Measurements from ENCODE around the gene CCDC178. TPM values are rescaled to one million over a fixed set of nuclear protein-coding genes. Genes with fewer than 3 reads are reported as not detected.

The CCDC178 gene
- total and polyA plus RNA-seq, 10 donors = 4.0 to 17.4 (median 8.0) TPM

DNA sequence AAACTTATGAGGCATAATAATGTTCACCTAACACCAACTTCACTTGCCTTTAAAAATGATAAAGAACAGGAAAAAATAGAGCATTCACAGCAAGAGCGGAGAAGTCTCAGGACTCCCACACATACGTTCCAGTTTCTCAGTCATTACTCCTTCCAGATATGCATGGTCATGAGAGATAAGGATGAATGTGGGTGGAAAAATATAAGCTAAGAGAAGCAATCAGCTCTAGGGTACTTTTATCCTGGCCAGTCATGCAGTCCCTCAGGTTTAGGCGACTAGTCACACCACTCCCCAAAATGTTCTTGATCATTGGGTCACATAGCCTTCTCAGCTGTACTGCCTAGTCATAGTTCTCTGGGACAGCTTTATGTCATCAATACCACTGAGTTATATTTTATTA is 29.2 kb upstream of the CCDC178 start:
- WGBS, 5 donors = 72 to 84% (median 82%) methylated on average over 3 of the region's 3 CpGs
- H3K4me3 ChIP-seq = no peak overlapping the region
- intact Hi-C loops (cut with DNase I; ENCODE audit: low total_unique reads) = no loop called here
- H3K27me3 ChIP-seq (replicated peaks in 1 of 7) = no peaks in the 10 kb centered on the region
- TF ChIP-seq, protein P1, sequence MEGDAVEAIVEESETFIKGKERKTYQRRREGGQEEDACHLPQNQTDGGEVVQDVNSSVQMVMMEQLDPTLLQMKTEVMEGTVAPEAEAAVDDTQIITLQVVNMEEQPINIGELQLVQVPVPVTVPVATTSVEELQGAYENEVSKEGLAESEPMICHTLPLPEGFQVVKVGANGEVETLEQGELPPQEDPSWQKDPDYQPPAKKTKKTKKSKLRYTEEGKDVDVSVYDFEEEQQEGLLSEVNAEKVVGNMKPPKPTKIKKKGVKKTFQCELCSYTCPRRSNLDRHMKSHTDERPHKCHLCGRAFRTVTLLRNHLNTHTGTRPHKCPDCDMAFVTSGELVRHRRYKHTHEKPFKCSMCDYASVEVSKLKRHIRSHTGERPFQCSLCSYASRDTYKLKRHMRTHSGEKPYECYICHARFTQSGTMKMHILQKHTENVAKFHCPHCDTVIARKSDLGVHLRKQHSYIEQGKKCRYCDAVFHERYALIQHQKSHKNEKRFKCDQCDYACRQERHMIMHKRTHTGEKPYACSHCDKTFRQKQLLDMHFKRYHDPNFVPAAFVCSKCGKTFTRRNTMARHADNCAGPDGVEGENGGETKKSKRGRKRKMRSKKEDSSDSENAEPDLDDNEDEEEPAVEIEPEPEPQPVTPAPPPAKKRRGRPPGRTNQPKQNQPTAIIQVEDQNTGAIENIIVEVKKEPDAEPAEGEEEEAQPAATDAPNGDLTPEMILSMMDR (IDR thresholded peaks at IDR 0.05 in 8 of 11, conservative IDR thresholded peaks at IDR 0.05 in 3 of 11) = no peak
- no peak for TF ChIP-seq POLR2A (IDR thresholded peaks at IDR 0.05)
- TF ChIP-seq POLR2AphosphoS5 (IDR thresholded peaks at IDR 0.05) = no peak
- no peaks in the 10 kb centered on the region for H3K36me3 ChIP-seq
- no peak for DNase-seq
- H3K27ac ChIP-seq = no peak overlapping the region
- H3K9me3 ChIP-seq = no peaks in the 10 kb centered on the region
- H3K4me1 ChIP-seq = no peaks in the 10 kb centered on the region

DNA sequence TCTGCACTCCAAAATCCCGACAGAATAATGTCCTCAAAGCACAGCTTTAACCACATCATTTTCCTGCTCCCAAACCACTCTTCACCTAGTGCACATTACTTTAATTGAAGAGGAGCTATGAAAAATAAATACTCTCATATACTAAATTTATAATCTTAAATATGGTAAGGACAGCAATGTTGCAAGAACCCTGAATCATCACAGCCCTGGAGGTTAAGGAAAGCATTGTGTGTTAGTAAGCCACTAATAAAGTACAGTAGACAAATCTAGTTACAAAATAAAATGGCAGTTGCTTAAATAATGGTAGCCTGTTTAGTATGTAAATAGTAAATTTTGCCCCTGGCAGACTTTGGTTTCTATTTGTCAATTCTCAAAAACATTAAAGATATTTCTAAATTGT is 27.0 kb upstream of the CCDC178 start:
- intact Hi-C loops (cut with DNase I; ENCODE audit: low total_unique reads) = no loop called here
- H3K27ac ChIP-seq = no peak overlapping the region
- H3K4me3 ChIP-seq = no peak overlapping the region
- no peaks in the 10 kb centered on the region for H3K9me3 ChIP-seq
- no peak for TF ChIP-seq POLR2AphosphoS5 (IDR thresholded peaks at IDR 0.05)
- TF ChIP-seq, protein P1 (IDR thresholded peaks at IDR 0.05 in 8 of 11, conservative IDR thresholded peaks at IDR 0.05 in 3 of 11) = no peak
- TF ChIP-seq POLR2A (IDR thresholded peaks at IDR 0.05) = no peak
- no peaks in the 10 kb centered on the region for H3K27me3 ChIP-seq (replicated peaks in 1 of 7)
- no peak for DNase-seq
- WGBS, 5 donors = 63 to 89% (median 75%) methylated on average over 1 of the region's 1 CpG
- H3K36me3 ChIP-seq = no peaks in the 10 kb centered on the region
- no peaks in the 10 kb centered on the region for H3K4me1 ChIP-seq

DNA sequence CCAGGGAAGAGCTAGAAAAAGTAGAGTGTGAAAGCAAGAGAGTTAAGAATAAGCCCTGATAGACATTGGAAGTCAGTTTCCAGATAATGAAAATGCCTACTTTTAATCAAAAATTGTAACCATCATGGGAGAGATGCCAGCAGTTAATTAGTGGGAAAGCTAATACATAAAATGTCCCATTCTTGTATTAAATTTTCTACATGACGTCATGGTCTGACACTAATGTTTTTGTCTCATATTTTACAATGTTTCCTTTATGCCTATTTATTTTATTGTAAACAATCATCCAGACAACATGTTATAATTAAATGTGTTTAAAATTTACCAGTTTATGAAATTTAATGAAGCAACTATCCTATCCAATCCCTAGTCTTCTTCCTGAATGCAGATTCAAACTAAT is 26.3 kb upstream of the CCDC178 start:
- Histone ChIP-seq H3K4me3 (no peak overlapping the region), H3K9me3 (no peaks in the 10 kb centered on the region), H3K4me1 (no peaks in the 10 kb centered on the region), H3K27me3 (replicated peaks in 1 of 7) (no peaks in the 10 kb centered on the region), H3K36me3 (no peaks in the 10 kb centered on the region), H3K27ac (no peak overlapping the region)
- intact Hi-C loops (cut with DNase I; ENCODE audit: low total_unique reads) = no loop called here
- no peak for DNase-seq
- TF ChIP-seq POLR2A (IDR thresholded peaks at IDR 0.05) (no peak), POLR2AphosphoS5 (IDR thresholded peaks at IDR 0.05) (no peak)
- TF ChIP-seq, protein P1 (IDR thresholded peaks at IDR 0.05 in 8 of 11, conservative IDR thresholded peaks at IDR 0.05 in 3 of 11) = no peak
- WGBS, 5 donors = 80 to 94% (median 87%) methylated on average over 1 of the region's 1 CpG

DNA sequence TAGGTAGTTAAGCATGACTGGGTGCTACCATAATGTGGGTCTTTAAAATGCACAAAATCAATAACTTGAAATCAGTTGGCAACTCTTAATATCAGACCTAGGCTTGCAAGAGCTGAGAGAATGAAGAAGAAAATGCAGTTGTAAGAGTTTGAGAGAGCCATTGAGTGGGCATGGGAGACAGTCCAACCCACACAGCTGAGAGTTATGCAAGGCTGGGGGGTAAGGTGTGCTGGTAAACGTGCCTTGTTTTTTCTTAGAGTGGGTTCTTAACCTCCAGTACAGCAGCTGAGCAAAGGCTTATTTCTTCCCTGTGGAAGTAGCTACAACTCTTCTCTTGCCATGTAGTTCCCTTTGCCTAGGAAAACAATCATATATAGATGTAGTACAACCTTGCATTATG is 20.2 kb upstream of the CCDC178 start:
- DNase-seq = no peak
- Histone ChIP-seq H3K9me3 (no peaks in the 10 kb centered on the region), H3K4me1 (no peaks in the 10 kb centered on the region), H3K4me3 (no peak overlapping the region), H3K27ac (no peak overlapping the region), H3K27me3 (replicated peaks in 1 of 7) (no peaks in the 10 kb centered on the region), H3K36me3 (no peaks in the 10 kb centered on the region)
- TF ChIP-seq, protein P1 (IDR thresholded peaks at IDR 0.05 in 8 of 11, conservative IDR thresholded peaks at IDR 0.05 in 3 of 11) = no peak
- TF ChIP-seq POLR2AphosphoS5 (IDR thresholded peaks at IDR 0.05) (no peak), POLR2A (IDR thresholded peaks at IDR 0.05) (no peak)
- WGBS, 5 donors = 55 to 67% (median 56%) methylated on average over 1 of the region's 1 CpG
- intact Hi-C loops (cut with DNase I; ENCODE audit: low total_unique reads) = no loop called here
